ENCODE data around the gene MLH1. TPM values are rescaled to one million over a fixed set of nuclear protein-coding genes. Genes with fewer than 3 reads are reported as not detected.
"Not testable (repeated sequence)": the region's sequence is repeated elsewhere in the genome, so short reads cannot be mapped to it uniquely, and the experiment has no call there.

Gene MLH1
- total RNA-seq, 4 donors from 2014 or later: 30.7 to 39.1 (median 33.5) TPM

DNA sequence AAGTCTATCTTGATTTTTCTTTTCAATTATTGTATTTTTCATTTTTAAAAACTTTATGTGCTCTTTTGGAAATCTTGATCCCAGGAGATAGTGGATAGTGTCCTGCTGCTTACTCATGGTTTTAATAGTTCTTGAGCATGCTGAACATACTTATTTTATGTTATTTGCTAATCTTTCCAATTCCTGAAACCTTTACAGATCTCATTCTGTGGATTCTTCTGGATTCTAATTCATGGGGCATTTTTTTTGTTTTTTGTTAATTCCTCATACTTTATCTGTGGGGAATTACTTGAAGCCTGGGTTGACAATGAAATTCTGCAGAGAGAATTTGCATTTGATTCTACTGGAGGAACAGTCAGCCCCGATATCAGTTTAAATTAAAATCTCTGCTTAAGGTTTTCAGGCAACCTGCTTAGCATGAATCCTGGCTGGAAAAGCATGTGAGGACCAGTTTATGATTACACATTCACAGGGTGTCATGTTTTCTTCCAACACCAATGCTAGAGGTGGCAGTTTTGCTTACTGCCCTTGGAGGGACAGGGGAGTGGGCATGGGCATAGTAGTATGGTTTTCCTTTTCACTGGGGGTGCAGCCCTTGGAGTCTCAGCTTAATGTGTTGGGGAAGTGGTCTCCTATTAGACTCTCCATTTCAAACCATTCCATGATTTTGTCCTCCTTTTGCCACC, 46.0 kb downstream of the MLH1 start:
- Histone ChIP-seq H3K36me3 (peaks cover 0 to 72% of the 10 kb centered on the region in 2 donors), H3K9me3 (peaks cover 0 to 8% (median 0%) of the 10 kb centered on the region in 3 donors)

GRCh38 chr3:37040231-37040630, 46.9 kb downstream of the MLH1 start:
- Histone ChIP-seq H3K27me3 (no peaks in the 10 kb centered on the region), H3K4me1 (peaks cover 0 to 38% (median 4%) of the 10 kb centered on the region in 3 donors), H3K27ac (no peak overlapping the region), H3K9me3 (peaks cover 0 to 8% (median 0%) of the 10 kb centered on the region in 3 donors), H3K36me3 (peaks cover 0 to 67% of the 10 kb centered on the region in 2 donors), H3K4me3 (no peak overlapping the region)
- WGBS, 2 donors (ENCODE audit: low coverage in 1 of 2): 43 to 50% methylated on average over 1 of the region's 1 CpG
- no peak for TF ChIP-seq CTCF (IDR thresholded peaks at IDR 0.05)
- TF ChIP-seq POLR2A (IDR thresholded peaks at IDR 0.05): no peak
- TF ChIP-seq EP300 (IDR thresholded peaks at IDR 0.05): no peak
- TF ChIP-seq POLR2AphosphoS5 (IDR thresholded peaks at IDR 0.05): no peak
- ATAC-seq: no peak

More for the DNA sequence above, 46.0 kb downstream of the MLH1 start:
- Histone ChIP-seq H3K27ac (no peak overlapping the region), H3K4me3 (no peak overlapping the region), H3K27me3 (no peaks in the 10 kb centered on the region), H3K4me1 (peaks cover 0 to 35% (median 4%) of the 10 kb centered on the region in 3 donors)
- ATAC-seq: no peak
- TF ChIP-seq POLR2AphosphoS5 (IDR thresholded peaks at IDR 0.05) (no peak), EP300 (IDR thresholded peaks at IDR 0.05) (no peak), CTCF (IDR thresholded peaks at IDR 0.05) (no peak), POLR2A (IDR thresholded peaks at IDR 0.05) (no peak)
- 100% methylated on average over 1 of the region's 1 CpG; no CpG with 5 or more reads in 1 of the 2 donors for whole genome bisulfite sequencing, 2 donors (ENCODE audit: low coverage in 1 of 2)

- H3K9me3 ChIP-seq: no peaks in the 10 kb centered on the region
- peak overlapping the region in 1 of 4 donors; percentile 17 for H3K27ac ChIP-seq
- no peak for TF ChIP-seq POLR2A (IDR thresholded peaks at IDR 0.05)
- TF ChIP-seq EP300 (IDR thresholded peaks at IDR 0.05): no peak
- no peak for TF ChIP-seq CTCF (IDR thresholded peaks at IDR 0.05)
- no peak for TF ChIP-seq POLR2AphosphoS5 (IDR thresholded peaks at IDR 0.05)
- ATAC-seq: no peak
- peaks cover 0 to 38% (median 4%) of the 10 kb centered on the region in 3 donors for H3K4me1 ChIP-seq
- WGBS, 2 donors (ENCODE audit: low coverage in 1 of 2): 33 to 42% methylated on average over 1 of the region's 1 CpG
- H3K27me3 ChIP-seq: no peaks in the 10 kb centered on the region
- H3K36me3 ChIP-seq: peaks cover 0 to 62% of the 10 kb centered on the region in 2 donors
- H3K4me3 ChIP-seq: no peak overlapping the region
Observed at GRCh38 chr3:37041546-37042195, 48.4 kb downstream of the MLH1 start.

- Histone ChIP-seq H3K4me1 (peaks cover 0 to 38% (median 4%) of the 10 kb centered on the region in 3 donors), H3K36me3 (peaks cover 0 to 62% of the 10 kb centered on the region in 2 donors), H3K27ac (peak overlapping the region in 1 of 4 donors; percentile 32)
- not testable (repeated sequence) for H3K4me3 ChIP-seq, ATAC-seq, H3K27me3 ChIP-seq, H3K9me3 ChIP-seq
- 49 to 57% methylated on average over 2 to 3 of the region's 3 CpGs for WGBS, 2 donors (ENCODE audit: low coverage in 1 of 2)
- TF ChIP-seq POLR2AphosphoS5 (IDR thresholded peaks at IDR 0.05): peak; percentile 7
Observed at GRCh38 chr3:37042712-37043111, 49.4 kb downstream of the MLH1 start.

- ATAC-seq: no peak
- TF ChIP-seq EP300 (IDR thresholded peaks at IDR 0.05) (no peak), CTCF (IDR thresholded peaks at IDR 0.05) (no peak), POLR2AphosphoS5 (IDR thresholded peaks at IDR 0.05) (no peak), POLR2A (IDR thresholded peaks at IDR 0.05) (no peak)
- 71 to 100% methylated on average over 1 of the region's 1 CpG for WGBS, 2 donors (ENCODE audit: low coverage in 1 of 2)
- no peak overlapping the region for H3K4me3 ChIP-seq
- no peaks in the 10 kb centered on the region for H3K27me3 ChIP-seq
- H3K27ac ChIP-seq: no peak overlapping the region
- H3K9me3 ChIP-seq: no peaks in the 10 kb centered on the region
- peaks cover 4 to 88% of the 10 kb centered on the region in 2 donors for H3K36me3 ChIP-seq
- H3K4me1 ChIP-seq: peaks cover 2 to 38% (median 9%) of the 10 kb centered on the region in 3 donors
Observed at GRCh38 chr3:37050282-37050681, 57.0 kb downstream of the MLH1 start.
